A673 (cell line): ENCODE measurements around the gene RTKN2. TPM values are rescaled to one million over a fixed set of nuclear protein-coding genes. Genes with fewer than 3 reads are reported as not detected.

Experiments
- BruUV-seq: library from RNA; stranded (reverse); fragments of 400-500 nt; replicated peaks from 2 replicates; lab custom pipeline; 2021; lab: Mats Ljungman, UMichigan
- CTCF ChIA-PET: fragments of 300-600 bp; sonication (Branson Sonifier 250); formaldehyde crosslinking; loops from one replicate; lab custom pipeline; 2022; ENCODE audit warnings: antibody characterized with exemption; lab: Charles Lee
- POLR2A ChIA-PET: fragments of 300-600 bp; sonication (Branson Sonifier 250); formaldehyde crosslinking; loops from one replicate; lab custom pipeline; 2022; ENCODE audit warnings: antibody characterized with exemption; ENCODE audit not compliant: low non-redundant PET; lab: Charles Lee
- DNase-seq: peaks from one replicate; pipeline ENCODE4 v3.0.0-alpha.2; 2015; ENCODE audit warnings: low spot score
- H3K27ac ChIP-seq: fragments of 200-600 bp; sonication (generic); 2 replicates; pipeline ENCODE4 v1.5.1; 2016; ENCODE audit warnings: mixed run types, low read depth, mild to moderate bottlenecking, mixed read lengths, antibody characterized with exemption, low read length; ENCODE audit not compliant: poor library complexity, severe bottlenecking
- H3K27me3 ChIP-seq: fragments of 200-600 bp; sonication (generic); replicated peaks from 2 replicates; pipeline ENCODE4 v1.6.1; 2017; ENCODE audit warnings: mixed run types, low read depth, mild to moderate bottlenecking, mixed read lengths, antibody characterized with exemption, low read length; ENCODE audit not compliant: insufficient read depth, poor library complexity
- H3K36me3 ChIP-seq: fragments of 200-600 bp; sonication (generic); 2 replicates; pipeline ENCODE4 v1.6.1; 2016; ENCODE audit warnings: mixed run types, mild to moderate bottlenecking, mixed read lengths, antibody characterized with exemption, low read length; ENCODE audit not compliant: insufficient read depth, poor library complexity, severe bottlenecking
- H3K4me1 ChIP-seq: fragments of 200-600 bp; sonication (generic); 2 replicates; pipeline ENCODE4 v1.6.1; 2017; ENCODE audit warnings: mixed run types, mild to moderate bottlenecking, mixed read lengths, antibody characterized with exemption, low read length; ENCODE audit not compliant: insufficient read depth, poor library complexity, severe bottlenecking
- H3K4me3 ChIP-seq: fragments of 200-600 bp; sonication (generic); 2 replicates; pipeline ENCODE4 v1.5.1; 2016; ENCODE audit warnings: low read depth, mixed run types, mild to moderate bottlenecking, mixed read lengths, low read length; ENCODE audit not compliant: poor library complexity, severe bottlenecking
- H3K9me3 ChIP-seq: fragments of 200-600 bp; sonication (generic); 2 replicates; pipeline ENCODE4 v1.6.1; 2016; ENCODE audit warnings: mixed run types, low read depth, mild to moderate bottlenecking, mixed read lengths, antibody characterized with exemption, low read length; ENCODE audit not compliant: poor library complexity, severe bottlenecking
- CTCF ChIP-seq: fragments of 300-800, 200-600 bp; sonication (generic); conservative IDR thresholded peaks from 2 replicates; pipeline ENCODE4 v1.5.1; 2017; ENCODE audit warnings: low read depth, mild to moderate bottlenecking, antibody characterized with exemption, low read length, moderate library complexity, mixed read lengths
- EZH2 ChIP-seq: fragments of 200-600 bp; sonication (generic); IDR thresholded peaks from 2 replicates; pipeline ENCODE4 v1.6.1; 2017; ENCODE audit warnings: borderline replicate concordance, low read depth, mild to moderate bottlenecking, mixed read lengths, antibody characterized with exemption, low read length; ENCODE audit not compliant: poor library complexity, severe bottlenecking
- intact Hi-C: fragments of 100-400 bp; cut with micrococcal nuclease; formaldehyde crosslinking; loops from one replicate; pipeline ENCODE4 v1.10.0; 2022; ENCODE audit not compliant: unreplicated experiment
- total RNA-seq: library from RNA; stranded (reverse); gene quantifications from 2 replicates; pipeline ENCODE4 v1.2.3, GENCODE V29; 2021

RTKN2 gene
- total RNA-seq, 1 experiment from 2014 or later, result 22.3 TPM

GRCh38 chr10:62170732-62171131, 97.9 kb downstream of the RTKN2 start:
- ChIA-PET CTCF (no interaction called here), POLR2A (no interaction called here)
- Histone ChIP-seq H3K36me3 (no peaks in the 10 kb centered on the region), H3K9me3 (peaks cover 16% of the 10 kb centered on the region), H3K27me3 (no peaks in the 10 kb centered on the region), H3K27ac (no peak overlapping the region), H3K4me3 (no peak overlapping the region), H3K4me1 (peaks cover 28% of the 10 kb centered on the region)
- TF ChIP-seq EZH2, result no peak
- TF ChIP-seq CTCF, result no peak
- no TSS peak for BruUV-seq
- no peak for DNase-seq
- intact Hi-C loops, result no loop called here

GRCh38 chr10:62166331-62167131, 102.1 kb downstream of the RTKN2 start:
- Histone ChIP-seq H3K27ac (peak overlapping the region; percentile 17), H3K4me3 (no peak overlapping the region), H3K9me3 (peaks cover under 1% of the 10 kb centered on the region), H3K4me1 (peaks cover 25% of the 10 kb centered on the region), H3K27me3 (no peaks in the 10 kb centered on the region), H3K36me3 (no peaks in the 10 kb centered on the region)
- TF ChIP-seq EZH2 (no peak), CTCF (no peak)
- intact Hi-C loops, result no loop called here
- peak; percentile 16 for DNase-seq
- CTCF ChIA-PET, result no interaction called here
- POLR2A ChIA-PET, result no interaction called here
- BruUV-seq, result no TSS peak

GRCh38 chr10:62165803-62166202, 102.8 kb downstream of the RTKN2 start:
- ChIA-PET CTCF (interaction anchor here (0.7 kb wide), 1 partner anchor 127 kb away, joined by 4 read pairs; no protein-coding TSS in a partner anchor), POLR2A (no interaction called here)
- Histone ChIP-seq H3K4me1 (peaks cover 24% of the 10 kb centered on the region), H3K27me3 (no peaks in the 10 kb centered on the region), H3K27ac (no peak overlapping the region), H3K4me3 (no peak overlapping the region), H3K9me3 (no peaks in the 10 kb centered on the region), H3K36me3 (no peaks in the 10 kb centered on the region)
- TF ChIP-seq CTCF, result no peak
- TF ChIP-seq EZH2, result no peak
- no TSS peak for BruUV-seq
- intact Hi-C loops, result no loop called here
- DNase-seq, result no peak
